Gastroesophageal sphincter (tissue), 3 donors: Measurements from ENCODE around the gene CCDC81.

Experiments
- CTCF ChIP-seq, 4 experiments: fragments of 200-600 bp in 2 of 4; fragments of 450-650 bp in 2 of 4; sonication (generic) in 1 of 4; IDR thresholded peaks; one replicate each; pipeline ENCODE4 v1.5.1; 2017 to 2019; ENCODE audit warnings: antibody characterized with exemption in 4 of 4, mild to moderate bottlenecking in 2 of 4, moderate library complexity in 2 of 4
- POLR2A ChIP-seq, 2 donors: fragments of 450-650 bp; IDR thresholded peaks; one replicate each; pipeline ENCODE4 v1.6.1; 2017; ENCODE audit warnings: antibody characterized with exemption in 2 of 2, mild to moderate bottlenecking in 2 of 2, moderate library complexity in 1 of 2
- POLR2AphosphoS5 ChIP-seq: sonication (generic); formaldehyde crosslinking; IDR thresholded peaks from one replicate; pipeline ENCODE4 v1.6.1; 2017; ENCODE audit warnings: antibody characterized with exemption

- TF ChIP-seq POLR2A (IDR thresholded peaks at IDR 0.05) (no peak), CTCF (IDR thresholded peaks at IDR 0.05) (peak in 1 of 4 experiments; percentile 14), POLR2AphosphoS5 (no peak)
Measured at GRCh38 chr11:86360775-86361395, 13.8 kb upstream of the CCDC81 start.
